LNCaP clone FGC (cell line): ENCODE results near the gene UCHL3.

Experiments used
- DNase-seq: peaks from one replicate; pipeline ENCODE4 v3.0.0-alpha.2; 2011; ENCODE audit warnings: low read depth
- H3K4me3 ChIP-seq: 2 replicates; pipeline ENCODE4 v1.5.1; 2011; ENCODE audit warnings: mild to moderate bottlenecking, low read depth, low read length, control low read depth
- CTCF ChIP-seq: IDR thresholded peaks from 2 replicates; pipeline ENCODE4 v1.5.1; 2012; ENCODE audit warnings: mild to moderate bottlenecking; ENCODE audit not compliant: control insufficient read depth, insufficient read depth; ENCODE audit errors: extremely low read depth

The UCHL3 gene

DNA sequence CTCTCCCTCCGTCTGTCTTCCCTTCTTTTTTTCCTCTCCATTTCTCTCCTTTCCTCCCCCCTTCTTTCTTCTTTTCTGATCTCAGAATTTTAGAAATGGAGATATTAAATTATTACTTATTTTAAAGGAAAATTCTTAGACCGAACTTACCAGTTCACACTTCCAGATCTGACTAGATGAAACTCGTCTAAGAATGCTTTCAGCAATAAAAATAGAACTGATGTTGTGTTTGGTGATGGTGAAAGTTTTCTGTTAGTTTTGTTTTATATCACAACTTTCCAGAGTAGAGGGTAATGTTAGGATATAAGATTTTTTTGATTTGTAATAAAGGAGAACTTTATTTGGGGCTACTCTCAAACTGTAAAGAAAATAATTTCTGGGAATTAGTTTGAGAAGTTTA lies 29.9 kb downstream of the UCHL3 start:
- H3K4me3 ChIP-seq = no peak overlapping the region
- DNase-seq = no peak
- no peak for TF ChIP-seq CTCF

DNA sequence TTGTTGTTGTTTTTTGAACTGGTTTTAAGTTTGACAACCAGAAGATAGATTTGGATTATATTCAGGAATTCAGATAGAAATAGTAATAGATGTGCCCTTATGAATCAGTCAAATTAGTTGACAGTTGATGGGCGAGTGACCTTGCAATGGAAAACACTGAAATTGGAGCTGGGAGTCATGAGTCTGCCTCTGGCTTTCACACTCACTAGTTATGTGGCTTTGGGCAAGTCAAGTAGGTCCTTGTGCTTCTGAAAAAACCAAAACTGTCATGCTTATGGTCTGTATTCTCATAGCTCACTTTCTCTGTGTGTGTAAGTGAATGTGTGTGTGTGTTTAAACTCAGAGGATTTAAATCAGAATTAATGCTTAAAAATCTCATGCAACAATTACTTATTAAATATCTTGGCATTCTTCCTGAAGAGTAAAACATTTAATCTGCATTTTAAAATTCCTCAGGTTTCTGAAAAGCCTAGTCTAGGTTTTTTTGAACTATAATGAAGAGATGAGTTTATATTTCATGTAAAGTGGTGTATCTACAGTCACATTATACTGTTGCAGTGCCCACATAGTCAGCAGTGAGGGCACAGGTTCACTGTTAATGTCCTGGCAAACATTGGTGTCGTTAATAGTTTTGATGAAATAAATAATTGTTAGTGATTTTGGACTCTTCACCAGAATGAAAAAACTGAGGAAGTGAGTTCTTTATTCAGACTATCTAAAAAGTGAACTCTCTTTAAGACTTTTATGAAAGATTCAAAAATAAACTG lies 32.5 kb downstream of the UCHL3 start:
- no peak for TF ChIP-seq CTCF
- no peak for DNase-seq
- H3K4me3 ChIP-seq = no peak overlapping the region

GRCh38 chr13:75583091-75583490 lies 33.5 kb downstream of the UCHL3 start:
- DNase-seq = no peak
- no peak overlapping the region for H3K4me3 ChIP-seq
- no peak for TF ChIP-seq CTCF

DNA sequence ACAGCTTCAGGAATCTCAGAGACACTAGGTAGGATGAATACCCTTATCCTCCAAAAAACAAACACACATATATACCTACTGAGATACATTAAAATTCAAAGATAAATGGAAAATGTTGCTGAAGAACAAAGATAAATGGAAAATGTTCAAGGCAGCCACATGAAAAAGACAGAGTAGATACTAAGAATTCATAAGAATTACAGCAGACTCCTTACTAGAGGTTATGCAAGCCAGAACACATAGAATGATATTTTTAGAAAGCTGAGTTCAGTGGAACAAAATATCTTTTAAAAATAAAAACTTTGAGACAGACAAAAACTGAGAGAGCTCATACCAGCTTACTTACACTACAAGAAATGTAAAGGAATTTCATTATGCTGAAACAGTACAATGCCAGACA lies 35.6 kb downstream of the UCHL3 start:
- no peak for DNase-seq
- no peak overlapping the region for H3K4me3 ChIP-seq
- no peak for TF ChIP-seq CTCF

GRCh38 chr13:75587679-75588078 lies 38.1 kb downstream of the UCHL3 start:
- DNase-seq = no peak
- no peak overlapping the region for H3K4me3 ChIP-seq
- TF ChIP-seq CTCF = no peak

- no peak overlapping the region for H3K4me3 ChIP-seq
- no peak for TF ChIP-seq CTCF
- no peak for DNase-seq
Observed at GRCh38 chr13:75596657-75597182, 47.1 kb downstream of the UCHL3 start.

DNA sequence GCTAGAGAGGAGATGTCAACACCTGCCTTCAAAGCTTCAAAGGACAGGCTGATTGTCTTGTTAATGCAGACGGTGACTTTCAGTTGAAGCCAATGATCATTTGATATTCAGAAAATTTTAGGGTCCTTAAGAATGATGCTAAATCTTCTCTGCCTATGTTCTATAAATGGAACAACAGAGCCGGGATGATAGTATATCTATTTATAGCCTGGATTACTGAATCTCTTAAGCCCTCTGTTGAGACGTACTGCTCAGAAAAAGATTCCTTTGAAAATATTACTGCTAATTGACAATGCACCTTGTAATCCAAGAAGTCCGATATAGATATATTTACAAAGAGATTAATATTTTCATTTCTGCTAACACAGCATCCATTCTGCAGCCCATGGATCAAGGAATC lies 50.8 kb downstream of the UCHL3 start:
- no peak for DNase-seq
- H3K4me3 ChIP-seq = no peak overlapping the region
- TF ChIP-seq CTCF = no peak
